Upper lobe of right lung (tissue), 1 donor: Measurements from ENCODE around the gene TMEM229B. TPM values are rescaled to one million over a fixed set of nuclear protein-coding genes. Genes with fewer than 3 reads are reported as not detected.

Experiments
- ATAC-seq: fragments of 200-7000 bp; cut with Tn5 transposase; one replicate; pipeline ENCODE4 v1.9.1; 2020; ENCODE audit warnings: mild to moderate bottlenecking, moderate library complexity
- DNase-seq: peaks from one replicate; pipeline ENCODE4 v3.0.0-alpha.2; 2020
- H3K27ac ChIP-seq: fragments of 200-600 bp; one replicate; pipeline ENCODE4 v1.8.0; 2022
- H3K27me3 ChIP-seq: fragments of 200-600 bp; one replicate; pipeline ENCODE4 v1.8.0; 2022; ENCODE audit warnings: mild to moderate bottlenecking
- H3K36me3 ChIP-seq: fragments of 200-600 bp; one replicate; pipeline ENCODE4 v1.8.0; 2022
- H3K4me1 ChIP-seq: fragments of 200-600 bp; one replicate; pipeline ENCODE4 v1.8.0; 2022
- H3K4me3 ChIP-seq: fragments of 200-600 bp; one replicate; pipeline ENCODE4 v1.8.0; 2022; ENCODE audit warnings: mild to moderate bottlenecking
- H3K9me3 ChIP-seq: fragments of 200-600 bp; one replicate; pipeline ENCODE4 v1.8.0; 2022
- CTCF ChIP-seq: fragments of 200-600 bp; IDR thresholded peaks from one replicate; pipeline ENCODE4 v1.8.0; 2022; ENCODE audit warnings: antibody characterized with exemption
- intact Hi-C: fragments of 100-400 bp; cut with DNase I; formaldehyde crosslinking; loops from one replicate; pipeline ENCODE4 v1.11.0; 2022
- long read RNA-seq: library from polyadenylated mRNA; unstranded; transcript quantifications from one replicate; pipeline ENCODE4 v2.0.0, GENCODE V29; 2021
- total RNA-seq: library from RNA; stranded (reverse); fragmentation: NEBNext Ultra II Directional; extraction: Animal tissue kit (Norgen Biotek cat#: 25700); gene quantifications from one replicate; pipeline ENCODE4 v1.2.1, GENCODE V29; 2021
- donor health status: DM: no; HTN: yes; CAD: no; lungs with severe emphysema.

The TMEM229B gene
- total RNA-seq: 5.4 TPM
- long read RNA-seq, full-length matches to known transcripts: 2 of 4 reads
- long read RNA-seq, partial matches to known transcripts: 0 of 4 reads
- long read RNA-seq, other reads (novel, unspliced or antisense): 2 of 4 reads

GRCh38 chr14:67487937-67488893, at the start of gene TMEM229B:
Gene TMEM229B, minus strand, starts transcription at chr14:67488721. Its CDS starts 14,798 bp downstream, at chr14:67473923.
- H3K27ac ChIP-seq: peak within 1 kb of the TSS; percentile 79
- H3K4me1 ChIP-seq: peaks cover 4% of the 10 kb centered on the region
- no peaks in the 10 kb centered on the region for H3K9me3 ChIP-seq
- no peaks in the 10 kb centered on the region for H3K27me3 ChIP-seq
- H3K4me3 ChIP-seq: peak within 1 kb of the TSS; percentile 48
- DNase-seq (peak; percentile 70), ATAC-seq (peak; percentile 83)
- intact Hi-C loops: no loop called here
- H3K36me3 ChIP-seq: no peaks in the 10 kb centered on the region
- TF ChIP-seq CTCF: no peak

- H3K27ac ChIP-seq: no peak overlapping the region
- no peak for DNase-seq
These were observed 49.2 kb upstream of the TMEM229B start for GRCh38 chr14:67537736-67538135.

GRCh38 chr14:67536087-67536486, 47.6 kb upstream of the TMEM229B start:
- H3K27ac ChIP-seq: no peak overlapping the region
- peaks cover 5% of the 10 kb centered on the region for H3K27me3 ChIP-seq
- H3K36me3 ChIP-seq: no peaks in the 10 kb centered on the region
- intact Hi-C loops: no loop called here
- H3K4me3 ChIP-seq: no peak overlapping the region
- TF ChIP-seq CTCF: no peak
- H3K9me3 ChIP-seq: no peaks in the 10 kb centered on the region
- no peak for DNase-seq
- H3K4me1 ChIP-seq: peaks cover 4% of the 10 kb centered on the region
- no peak for ATAC-seq

More at GRCh38 chr14:67537736-67538135, 49.2 kb upstream of the TMEM229B start:
- H3K9me3 ChIP-seq: no peaks in the 10 kb centered on the region
- ATAC-seq: no peak
- peaks cover 8% of the 10 kb centered on the region for H3K27me3 ChIP-seq
- TF ChIP-seq CTCF: no peak
- no peaks in the 10 kb centered on the region for H3K4me1 ChIP-seq
- intact Hi-C loops: no loop called here
- H3K4me3 ChIP-seq: no peak overlapping the region
- no peaks in the 10 kb centered on the region for H3K36me3 ChIP-seq

GRCh38 chr14:67533754-67534085, 45.2 kb upstream of the TMEM229B start:
- H3K27ac ChIP-seq: no peak overlapping the region
- peaks cover 5% of the 10 kb centered on the region for H3K27me3 ChIP-seq
- H3K4me1 ChIP-seq: peaks cover 4% of the 10 kb centered on the region
- ATAC-seq: no peak
- no peaks in the 10 kb centered on the region for H3K9me3 ChIP-seq
- intact Hi-C loops: no loop called here
- no peaks in the 10 kb centered on the region for H3K36me3 ChIP-seq
- DNase-seq: no peak
- TF ChIP-seq CTCF: no peak
- H3K4me3 ChIP-seq: peak overlapping the region; percentile 65

- Histone ChIP-seq H3K36me3 (no peaks in the 10 kb centered on the region), H3K4me1 (peaks cover 4% of the 10 kb centered on the region), H3K4me3 (peak within 1 kb of the TSS; percentile 65), H3K27me3 (peaks cover 5% of the 10 kb centered on the region), H3K27ac (peak within 1 kb of the TSS; percentile 17), H3K9me3 (no peaks in the 10 kb centered on the region)
- intact Hi-C loops: no loop called here
- DNase-seq (peak; percentile 88), ATAC-seq (peak; percentile 94)
- no peak for TF ChIP-seq CTCF
These were observed 44.7 kb upstream of the TMEM229B start, which contains the start of gene PLEKHH1 for GRCh38 chr14:67532998-67533753. Gene PLEKHH1, plus strand, starts transcription at chr14:67533290. Its CDS starts 8,578 bp downstream, at chr14:67541868.
